Transverse colon (tissue), 4 donors: ENCODE data around the gene ATP1A4.

ENCODE experiments used
- CTCF ChIP-seq, 5 experiments: fragments of 200-600 bp in 3 of 5; fragments of 450-650 bp in 2 of 5; sonication (generic) in 3 of 5; IDR thresholded peaks; 1 replicate in 2 of 5; 2 replicates in 3 of 5; pipeline ENCODE4 v1.5.1; 2016 to 2017; ENCODE audit warnings: antibody characterized with exemption in 5 of 5, inconsistent platforms in 3 of 5, mild to moderate bottlenecking in 2 of 5, moderate library complexity in 1 of 5
- EP300 ChIP-seq: sonication (generic); formaldehyde crosslinking; IDR thresholded peaks from one replicate; pipeline ENCODE4 v1.6.1; 2017; ENCODE audit warnings: antibody characterized with exemption, low read depth
- POLR2A ChIP-seq: fragments of 450-650 bp; IDR thresholded peaks from one replicate; pipeline ENCODE4 v1.6.1; 2016; ENCODE audit warnings: antibody characterized with exemption, mild to moderate bottlenecking, moderate library complexity
- POLR2AphosphoS5 ChIP-seq, 3 donors: sonication (generic); formaldehyde crosslinking; IDR thresholded peaks; one replicate each; pipeline ENCODE4 v1.6.1; 2016; ENCODE audit warnings: antibody characterized with exemption in 3 of 3

- TF ChIP-seq CTCF (IDR thresholded peaks at IDR 0.05) (peak; percentile 20 to 38 (median 36)), POLR2AphosphoS5 (IDR thresholded peaks at IDR 0.05) (no peak), POLR2A (no peak), EP300 (no peak)
These were observed 42.3 kb upstream of the ATP1A4 start for GRCh38 chr1:160108888-160109662.
